SH-SY5Y (cell line): ENCODE measurements around the gene RNF32.

Source experiments
- GATA2 ChIP-seq: IDR thresholded peaks from 2 replicates; pipeline ENCODE4 v1.6.1; 2011; ENCODE audit warnings: mild to moderate bottlenecking, low read depth, low read length
- GATA3 ChIP-seq: IDR thresholded peaks from 2 replicates; pipeline ENCODE4 v1.6.1; 2011; ENCODE audit warnings: low read depth, mild to moderate bottlenecking, low read length, moderate library complexity

- TF ChIP-seq GATA2, result no peak
- TF ChIP-seq GATA3, result no peak
Observed at GRCh38 chr7:156609010-156609877, 31.3 kb upstream of the RNF32 start.
